Smooth muscle cell of the brain vasculature (primary cell): ENCODE data around the gene NAT16.
"Not testable (repeated sequence)": the region's sequence is repeated elsewhere in the genome, so short reads cannot be mapped to it uniquely, and the experiment has no call there.

Experiments used
- DNase-seq: peaks from one replicate; pipeline ENCODE4 v3.0.0-alpha.2; 2012; ENCODE audit warnings: low read depth, low spot score

The NAT16 gene

GRCh38 chr7:101180130-101180755, at the start of gene NAT16:
NAT16 (minus strand) TSS chr7:101180293; CDS start chr7:101174807, 5,486 bp downstream.
- no peak for DNase-seq

GRCh38 chr7:101226721-101227120, 46.6 kb upstream of the NAT16 start:
- no peak for DNase-seq

- no peak for DNase-seq
These were observed 45.6 kb upstream of the NAT16 start for GRCh38 chr7:101225650-101226049.

- no peak for DNase-seq
These were observed 43.4 kb upstream of the NAT16 start for GRCh38 chr7:101223528-101223927.

GRCh38 chr7:101222275-101222830, 42.3 kb upstream of the NAT16 start:
- no peak for DNase-seq

GRCh38 chr7:101220295-101220694, 40.2 kb upstream of the NAT16 start:
- DNase-seq, result no peak

GRCh38 chr7:101218236-101219125, 38.4 kb upstream of the NAT16 start:
- DNase-seq, result no peak

- peak; percentile 96 for DNase-seq
These were observed 37.5 kb upstream of the NAT16 start, which contains the start of the genes PLOD3 and ZNHIT1 for GRCh38 chr7:101217388-101218235. PLOD3 (minus strand) TSS chr7:101217581; CDS start chr7:101217274, 307 bp downstream. ZNHIT1 (plus strand) TSS chr7:101218165; CDS start chr7:101218196, 31 bp downstream.

- DNase-seq, result no peak
These were observed 36.8 kb upstream of the NAT16 start for GRCh38 chr7:101216860-101217387.

- DNase-seq, result no peak
These were observed 36.1 kb upstream of the NAT16 start for GRCh38 chr7:101216001-101216859.

- DNase-seq, result no peak
These were observed 31.9 kb upstream of the NAT16 start for GRCh38 chr7:101212014-101212413.

- no peak for DNase-seq
These were observed 31.4 kb upstream of the NAT16 start for GRCh38 chr7:101211501-101211900.

GRCh38 chr7:101210143-101210542, 30.1 kb upstream of the NAT16 start:
- no peak for DNase-seq

- no peak for DNase-seq
These were observed 28.7 kb upstream of the NAT16 start for GRCh38 chr7:101208794-101209193.

- DNase-seq, result no peak
These were observed 27.4 kb upstream of the NAT16 start for GRCh38 chr7:101207459-101207858.

GRCh38 chr7:101206665-101207042, 26.6 kb upstream of the NAT16 start:
- no peak for DNase-seq

- no peak for DNase-seq
These were observed 26.0 kb upstream of the NAT16 start for GRCh38 chr7:101205901-101206664.

GRCh38 chr7:101203740-101204738, 23.9 kb upstream of the NAT16 start:
- DNase-seq, result not testable (repeated sequence)
